Activated CD8-positive, alpha-beta memory T cell treated with anti-CD3 and anti-CD28 coated beads for 24 hours (primary cell): Measurements from ENCODE around the gene NT5DC3.

Source experiments
- DNase-seq: peaks from one replicate; pipeline ENCODE4 v3.0.0-alpha.2; 2020

The NT5DC3 gene

GRCh38 chr12:103736572-103736971 is 104.5 kb downstream of the NT5DC3 start:
- DNase-seq = no peak

- DNase-seq = no peak
Measured at GRCh38 chr12:103735291-103735690, 105.7 kb downstream of the NT5DC3 start.

DNA sequence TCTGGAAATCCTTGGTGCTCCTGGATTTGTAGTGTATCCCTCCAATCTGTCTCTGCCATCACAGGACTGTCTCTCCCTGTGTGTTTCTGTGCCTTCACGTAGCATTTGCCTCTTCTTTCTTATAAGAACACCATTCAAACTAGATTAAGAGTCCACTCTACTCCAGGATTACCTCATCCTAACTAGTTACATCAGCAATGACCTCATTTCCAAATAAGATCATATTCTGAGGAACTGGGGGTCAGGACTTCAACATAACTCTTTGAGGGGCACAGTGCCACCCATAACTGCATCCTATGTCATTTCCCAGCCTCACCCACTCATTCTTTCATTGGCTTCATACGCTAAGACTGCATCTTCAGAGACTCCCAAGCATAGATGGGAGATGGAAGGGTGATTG is 106.2 kb downstream of the NT5DC3 start:
- no peak for DNase-seq

DNA sequence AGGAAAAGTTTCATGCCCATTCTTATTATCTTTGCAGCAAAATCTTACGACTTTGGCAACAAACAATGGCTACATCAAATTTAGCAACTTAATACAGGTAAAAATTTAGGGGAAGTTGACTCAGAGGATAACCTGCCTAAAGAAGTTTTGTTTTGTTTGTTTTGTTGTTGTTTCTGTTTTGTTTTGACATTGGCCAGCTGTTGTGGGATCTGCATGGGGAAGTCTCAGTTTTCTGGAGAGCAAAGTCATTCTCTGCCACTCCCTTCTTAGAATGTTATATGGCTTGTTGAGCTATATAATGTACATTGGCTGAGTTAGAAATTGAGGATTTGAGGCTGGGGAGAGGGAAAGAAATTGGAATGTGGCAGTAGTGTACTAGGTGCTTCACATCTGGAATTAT is 109.5 kb downstream of the NT5DC3 start:
- no peak for DNase-seq

GRCh38 chr12:103729499-103729898 is 111.5 kb downstream of the NT5DC3 start:
- no peak for DNase-seq

DNA sequence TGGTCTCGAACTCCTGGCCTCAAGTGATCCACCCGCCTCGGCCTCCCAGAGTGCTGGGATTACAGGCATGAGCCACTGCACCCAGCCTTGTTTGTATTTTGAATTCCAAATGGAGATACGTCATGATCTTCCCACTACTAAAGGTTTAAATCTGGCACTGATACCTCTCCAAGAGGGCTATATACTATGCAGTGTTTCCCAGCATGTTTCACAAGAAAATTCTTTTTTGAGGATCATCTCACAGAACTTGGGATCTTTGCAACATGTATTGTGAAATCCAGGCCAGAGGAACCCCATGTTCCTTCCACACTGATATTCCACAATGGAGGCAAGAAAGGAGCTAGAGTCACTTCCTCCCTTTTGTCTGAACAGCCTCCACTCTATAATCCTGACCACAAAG is 112.7 kb downstream of the NT5DC3 start:
- DNase-seq = no peak

- no peak for DNase-seq
Measured at GRCh38 chr12:103727638-103728037, 113.4 kb downstream of the NT5DC3 start.

DNA sequence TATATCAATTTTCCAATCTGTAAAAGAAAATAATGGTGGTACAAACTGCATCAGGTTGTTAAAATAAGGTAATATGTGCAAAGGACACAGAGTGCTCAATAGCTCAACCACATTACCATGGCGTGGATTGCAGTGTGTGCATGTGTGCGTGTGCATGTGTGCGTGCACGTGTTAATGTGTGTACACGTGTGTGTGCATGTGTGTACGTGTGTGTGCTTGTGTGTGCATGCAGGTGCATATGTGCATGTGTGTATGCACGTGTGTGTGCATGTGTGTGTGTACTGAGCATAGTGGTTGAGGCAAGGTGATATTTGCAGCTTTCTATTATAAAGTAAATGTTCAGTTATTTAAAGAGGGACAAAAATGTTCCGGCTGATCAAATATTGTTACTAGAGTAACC is 115.6 kb downstream of the NT5DC3 start:
- DNase-seq = no peak
